C1 segment of cervical spinal cord (tissue), 14 donors: Measurements from ENCODE around the gene CDK6.

Experiments used
- DNase-seq, 14 donors: peaks; one replicate each; lab custom pipeline; 2025; lab: John Stamatoyannopoulos, UW

Gene CDK6

GRCh38 chr7:92682903-92683539 lies 153.4 kb downstream of the CDK6 start:
- DNase-seq: no peak

DNA sequence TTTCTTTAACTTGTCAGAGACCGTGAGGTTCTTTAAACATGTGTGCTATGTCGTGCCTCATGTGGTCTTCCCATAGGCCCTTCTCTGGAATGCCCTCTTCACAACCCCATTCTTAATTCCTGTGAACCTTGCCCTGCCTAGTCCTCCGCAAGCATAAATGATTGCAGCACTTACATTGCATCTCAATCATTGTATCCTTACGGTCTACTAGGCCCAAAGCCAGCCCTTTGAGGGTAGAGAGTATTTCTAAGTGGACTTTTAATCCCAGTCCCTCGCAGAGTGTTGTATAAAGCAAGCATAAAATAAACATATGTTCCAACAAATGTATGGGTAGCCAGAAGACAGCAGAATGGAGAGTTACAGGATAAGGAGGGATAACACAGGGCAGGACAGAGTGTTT lies 154.0 kb downstream of the CDK6 start:
- no peak for DNase-seq

GRCh38 chr7:92681633-92682032 lies 154.7 kb downstream of the CDK6 start:
- DNase-seq: peak in 1 of 14 donors; percentile 1

DNA sequence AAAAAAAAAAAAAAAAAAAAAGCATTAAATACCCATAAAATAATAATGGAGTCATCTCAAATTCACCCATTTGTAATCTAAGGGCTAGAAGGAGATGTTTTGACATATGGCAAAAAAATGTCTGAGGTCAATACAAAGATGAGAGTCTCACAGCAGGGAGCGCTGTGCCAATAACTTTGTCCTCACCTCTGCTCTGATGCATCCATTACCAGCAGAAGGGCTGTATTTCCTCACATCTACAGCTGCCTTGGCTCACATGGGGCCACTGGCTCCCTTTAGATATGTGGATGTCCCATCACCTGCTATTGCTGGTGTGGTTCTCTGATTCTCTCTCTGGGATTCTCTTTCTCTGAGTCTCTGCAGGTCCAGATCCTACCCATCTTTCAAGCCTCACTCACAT lies 155.9 kb downstream of the CDK6 start:
- no peak for DNase-seq

DNA sequence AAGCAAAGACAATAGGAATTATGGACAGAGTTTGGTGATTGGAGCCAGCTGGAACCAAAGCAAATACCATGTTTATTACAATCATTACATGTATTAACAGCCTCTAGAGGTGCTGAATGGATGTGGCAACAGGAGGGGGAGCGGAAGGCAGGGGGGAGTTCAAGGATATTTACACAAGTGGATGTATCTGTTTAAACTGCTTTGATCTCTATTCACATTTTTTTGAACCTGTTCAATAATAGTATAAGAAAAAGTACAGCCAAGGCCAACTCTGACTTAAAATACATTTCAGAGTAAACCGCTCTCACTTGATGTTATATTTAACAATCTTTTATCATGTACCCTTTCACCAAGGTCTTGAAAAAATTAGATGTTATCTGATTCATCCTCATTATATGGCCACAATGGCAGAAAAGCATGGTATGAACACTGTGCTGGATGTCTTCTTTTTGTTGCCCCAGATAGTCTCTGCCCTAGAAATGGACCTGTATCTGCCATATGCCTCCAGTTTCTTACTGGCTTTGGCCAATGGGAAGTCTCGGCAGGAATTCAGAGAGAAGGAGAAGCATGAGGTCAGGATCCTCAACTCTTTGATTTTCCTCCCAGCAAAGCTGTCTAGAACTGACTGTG lies 158.0 kb downstream of the CDK6 start:
- no peak for DNase-seq

- DNase-seq: no peak
Measured at GRCh38 chr7:92674379-92674778, 162.0 kb downstream of the CDK6 start.

- DNase-seq: no peak
Measured at GRCh38 chr7:92671505-92672169, 164.7 kb downstream of the CDK6 start.

GRCh38 chr7:92670204-92670851 lies 166.0 kb downstream of the CDK6 start:
- no peak for DNase-seq

GRCh38 chr7:92669616-92670165 lies 166.7 kb downstream of the CDK6 start:
- no peak for DNase-seq

DNA sequence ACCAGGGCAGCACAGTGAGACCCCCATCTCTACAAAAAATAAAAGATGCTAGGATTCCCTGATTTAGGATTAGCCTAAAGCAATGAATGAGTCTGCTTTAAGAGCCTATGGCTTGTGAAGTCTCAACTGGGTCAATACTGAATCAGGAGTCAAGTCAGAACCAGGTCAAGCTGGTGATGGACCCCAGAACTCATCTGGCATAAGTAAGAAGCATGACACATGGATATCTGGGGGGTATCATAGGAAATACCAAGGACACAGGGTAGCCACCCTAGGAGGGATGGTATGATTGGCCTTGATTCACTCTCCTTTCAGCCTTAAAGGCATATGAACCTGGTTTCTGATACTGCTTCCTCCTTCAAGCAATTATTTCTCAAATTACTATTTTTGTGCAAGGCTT lies 167.8 kb downstream of the CDK6 start:
- no peak for DNase-seq

- DNase-seq: no peak
Measured at GRCh38 chr7:92667816-92668535, 168.4 kb downstream of the CDK6 start.

DNA sequence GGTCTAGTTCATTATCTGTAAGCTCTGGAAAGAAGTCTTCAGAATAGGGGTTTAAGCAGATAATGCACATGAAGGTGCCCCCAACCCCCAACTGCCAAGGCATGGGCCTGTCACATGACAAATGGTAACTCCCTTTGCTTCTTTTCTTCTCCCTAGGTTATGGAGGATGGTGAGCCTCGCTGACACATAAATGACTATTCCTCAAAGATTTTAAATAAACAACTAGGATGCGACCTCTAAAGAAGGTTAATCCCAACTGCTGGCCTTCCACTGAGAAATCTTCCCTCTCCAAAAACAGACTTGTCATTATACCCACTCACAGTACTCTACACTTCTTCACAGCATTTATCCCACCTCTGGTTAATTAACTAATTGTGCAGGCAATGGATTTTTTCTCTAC lies 170.4 kb downstream of the CDK6 start:
- DNase-seq: no peak

DNA sequence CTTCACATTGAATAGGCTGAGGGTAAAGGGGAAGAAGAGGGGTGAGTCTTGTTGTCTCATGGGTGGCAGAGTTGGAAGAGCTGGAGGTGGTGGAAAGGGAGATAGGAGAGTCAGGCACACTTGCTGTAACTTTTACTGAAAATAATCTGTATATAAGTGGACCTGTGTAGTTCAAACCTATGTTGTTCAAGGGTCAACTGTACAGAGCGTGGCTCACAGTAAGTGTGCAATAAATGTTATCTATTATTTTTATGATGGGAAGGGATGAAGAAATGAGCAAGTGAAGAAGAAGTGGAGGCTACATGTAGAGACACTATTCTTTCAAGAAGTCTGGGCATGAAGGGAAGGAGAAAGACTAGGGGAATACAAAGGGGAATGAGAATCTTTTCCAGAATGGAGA lies 174.7 kb downstream of the CDK6 start:
- DNase-seq: no peak

- no peak for DNase-seq
Measured at GRCh38 chr7:92658671-92659070, 177.7 kb downstream of the CDK6 start.

DNA sequence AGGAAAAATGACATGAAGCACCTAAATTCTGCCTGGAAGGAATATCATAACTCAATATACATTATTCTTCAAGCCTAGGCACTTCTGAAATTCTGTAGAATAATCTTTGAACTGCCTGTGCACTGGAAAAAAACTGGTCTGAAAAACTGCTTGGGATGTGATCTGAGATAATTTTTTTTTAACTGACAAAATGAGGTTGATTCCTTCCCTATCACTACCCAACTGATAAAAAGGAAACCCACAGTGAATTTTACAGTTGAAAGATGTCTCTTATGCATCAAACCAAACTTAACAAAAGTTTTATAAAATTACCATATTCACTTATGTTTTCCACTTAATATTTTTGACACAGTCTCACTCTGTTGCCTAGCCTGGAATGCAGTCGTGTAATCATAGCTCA lies 179.0 kb downstream of the CDK6 start:
- no peak for DNase-seq

GRCh38 chr7:92656121-92656520 lies 180.3 kb downstream of the CDK6 start:
- no peak for DNase-seq

DNA sequence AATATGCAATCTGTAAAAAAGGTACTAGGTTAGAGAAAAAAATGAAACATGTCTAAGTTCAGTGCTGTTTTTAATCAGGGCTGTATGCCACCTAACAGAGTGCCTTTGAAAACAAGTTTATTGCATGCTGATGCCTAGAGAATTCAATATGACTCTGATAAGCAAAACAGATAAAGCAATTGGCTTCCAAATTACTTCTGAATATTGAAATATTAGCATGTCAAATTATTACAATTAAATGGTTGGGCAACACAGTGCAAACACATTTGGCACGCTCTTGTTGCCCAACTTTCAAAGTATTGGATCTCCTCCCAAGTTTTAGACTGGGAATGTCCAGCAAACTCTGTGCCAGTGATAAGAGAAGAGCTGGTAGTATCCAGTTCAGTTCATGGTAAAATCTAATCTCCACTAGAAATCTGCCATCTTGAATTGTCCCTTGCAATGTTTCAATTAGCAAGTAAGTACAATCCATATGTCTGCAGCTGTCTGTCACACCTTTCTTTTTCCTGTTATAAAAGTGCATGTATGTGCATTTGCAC lies 181.0 kb downstream of the CDK6 start:
- no peak for DNase-seq

GRCh38 chr7:92653136-92653535 lies 183.2 kb downstream of the CDK6 start:
- no peak for DNase-seq

DNA sequence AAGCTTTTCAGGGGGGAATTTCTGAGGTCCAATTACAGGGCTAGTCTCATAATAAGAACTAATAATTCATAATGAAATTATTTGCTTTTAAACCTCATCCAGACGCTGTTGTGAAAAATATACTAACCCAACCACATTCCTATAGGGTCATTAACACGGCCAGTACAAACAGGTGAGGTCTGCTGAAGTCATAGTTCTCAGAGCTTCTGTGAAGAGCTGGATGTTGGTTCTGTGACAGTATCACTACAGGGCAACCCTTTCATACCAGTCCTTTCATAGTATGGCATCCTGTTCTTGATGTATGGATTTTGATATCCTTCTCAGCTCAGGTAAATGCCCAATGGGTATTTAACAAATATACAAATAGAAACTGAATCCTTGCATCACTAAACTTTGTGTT lies 183.8 kb downstream of the CDK6 start:
- no peak for DNase-seq

- no peak for DNase-seq
Measured at GRCh38 chr7:92650391-92650790, 186.0 kb downstream of the CDK6 start.

DNA sequence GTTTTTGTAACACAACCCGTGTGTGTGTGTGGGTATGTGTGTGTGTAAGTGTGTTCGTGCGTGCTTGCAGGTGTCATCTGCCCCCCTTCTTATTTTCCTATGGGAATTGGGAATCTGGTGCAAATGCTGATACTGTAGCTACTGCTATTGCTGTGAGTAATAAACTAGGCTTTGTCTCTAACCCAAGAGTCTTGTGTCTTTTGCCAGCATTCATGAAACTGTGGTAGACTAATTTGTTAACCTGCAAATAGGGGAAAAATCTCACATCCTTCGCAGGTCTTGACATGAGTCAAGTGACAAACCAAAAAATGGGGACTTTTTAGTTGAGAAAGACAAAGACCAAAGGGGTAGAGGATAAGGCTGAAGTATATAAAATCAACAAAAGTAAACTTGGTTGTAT lies 188.3 kb downstream of the CDK6 start:
- peak in 2 of 14 donors; percentile 15 to 48 for DNase-seq
